ENCODE measurements around the gene APOBEC3G.
"Not testable (repeated sequence)": the region's sequence is repeated elsewhere in the genome, so short reads cannot be mapped to it uniquely, and the experiment has no call there.

The APOBEC3G gene

DNA sequence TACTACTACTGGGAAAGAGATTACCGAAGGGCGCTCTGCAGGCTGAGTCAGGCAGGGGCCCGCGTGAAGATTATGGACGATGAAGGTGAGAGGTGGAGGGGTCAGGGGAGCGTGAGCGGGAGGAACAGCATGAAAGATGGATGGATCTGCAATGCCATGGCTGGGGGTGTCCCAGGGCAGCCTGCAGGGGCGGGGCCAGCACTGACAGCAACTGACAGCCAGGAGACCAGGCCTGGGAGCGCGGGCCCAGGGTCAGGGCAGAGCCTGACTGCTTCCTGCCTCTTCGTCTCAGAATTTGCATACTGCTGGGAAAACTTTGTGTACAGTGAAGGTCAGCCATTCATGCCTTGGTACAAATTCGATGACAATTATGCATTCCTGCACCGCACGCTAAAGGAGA is 31.9 kb upstream of the APOBEC3G start:
- H4K8ac ChIP-seq (ENCODE audit: low read depth, low read length); H2BK120ac ChIP-seq (ENCODE audit: low read depth, low read length); H3K9me3 ChIP-seq (replicated peaks in 1 of 2; ENCODE audit: control insufficient read depth in 2 of 2, insufficient read depth in 1 of 2, low read depth in 1 of 2, low read length in 2 of 2); H2BK5ac ChIP-seq (ENCODE audit: low read length); H2BK15ac ChIP-seq (ENCODE audit: low read length); H3K27me3 ChIP-seq (ENCODE audit: control insufficient read depth in 3 of 3, insufficient read depth in 3 of 3, low read depth in 1 of 3, low read length in 3 of 3); H3K18ac ChIP-seq (ENCODE audit: low read length); H3K4me2 ChIP-seq (ENCODE audit: insufficient read depth, low read length, poor library complexity, severe bottlenecking); H2AFZ ChIP-seq (ENCODE audit: low read length); H4K91ac ChIP-seq (ENCODE audit: low read depth, low read length, poor library complexity); H2AK5ac ChIP-seq (ENCODE audit: low read depth, low read length); H3K4me3 ChIP-seq (ENCODE audit: low read length in 2 of 2); H3K14ac ChIP-seq (ENCODE audit: low read length); H3K27ac ChIP-seq (replicated peaks; ENCODE audit: low read length); H3K4ac ChIP-seq (ENCODE audit: low read length); H3K4me1 ChIP-seq (ENCODE audit: control insufficient read depth in 2 of 2, insufficient read depth in 1 of 2, low read depth in 1 of 2, low read length in 2 of 2); DNase-seq (ENCODE audit: low spot score); H3K36me3 ChIP-seq (replicated peaks in 1 of 2; ENCODE audit: control insufficient read depth in 2 of 2, insufficient read depth in 2 of 2, low read length in 2 of 2); H2BK12ac ChIP-seq (ENCODE audit: low read length); H3K9ac ChIP-seq (ENCODE audit: low read depth, low read length, poor library complexity); H3K79me1 ChIP-seq (ENCODE audit: low read depth, low read length): not testable (repeated sequence)
- WGBS, 2 donors (ENCODE audit: extremely low coverage in 2 of 2, insufficient read length in 2 of 2, insufficient replicate concordance in 1 of 2) = no CpG with 5 or more reads among the region's 14 CpGs
- peak overlapping the region; percentile 31 for H3K23ac ChIP-seq (ENCODE audit: low read depth, low read length, poor library complexity)

DNA sequence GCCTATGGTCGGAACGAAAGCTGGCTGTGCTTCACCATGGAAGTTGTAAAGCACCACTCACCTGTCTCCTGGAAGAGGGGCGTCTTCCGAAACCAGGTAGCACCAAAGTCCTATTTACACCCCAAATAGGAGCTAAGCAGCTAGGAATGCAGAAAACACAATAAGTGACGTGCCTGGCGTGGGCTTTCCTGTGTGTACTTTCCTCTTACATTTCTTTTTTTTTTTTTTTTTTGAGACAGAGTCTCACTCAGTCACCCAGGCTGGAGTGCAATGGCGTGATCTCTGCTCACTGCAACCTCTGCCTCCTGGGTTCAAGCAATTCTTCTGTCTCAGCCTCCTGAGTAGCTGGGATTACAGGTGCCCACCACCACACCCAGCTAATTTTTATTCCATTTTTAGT is 27.6 kb upstream of the APOBEC3G start:
- not testable (repeated sequence) for H3K27ac ChIP-seq (replicated peaks; ENCODE audit: low read length); H3K9me3 ChIP-seq (replicated peaks in 1 of 2; ENCODE audit: control insufficient read depth in 2 of 2, insufficient read depth in 1 of 2, low read depth in 1 of 2, low read length in 2 of 2); H2AK5ac ChIP-seq (ENCODE audit: low read depth, low read length); H3K23ac ChIP-seq (ENCODE audit: low read depth, low read length, poor library complexity); H2BK120ac ChIP-seq (ENCODE audit: low read depth, low read length); H3K4me2 ChIP-seq (ENCODE audit: insufficient read depth, low read length, poor library complexity, severe bottlenecking); H4K8ac ChIP-seq (ENCODE audit: low read depth, low read length); H2BK12ac ChIP-seq (ENCODE audit: low read length); H4K91ac ChIP-seq (ENCODE audit: low read depth, low read length, poor library complexity); H3K36me3 ChIP-seq (replicated peaks in 1 of 2; ENCODE audit: control insufficient read depth in 2 of 2, insufficient read depth in 2 of 2, low read length in 2 of 2); H3K27me3 ChIP-seq (ENCODE audit: control insufficient read depth in 3 of 3, insufficient read depth in 3 of 3, low read depth in 1 of 3, low read length in 3 of 3); H2BK15ac ChIP-seq (ENCODE audit: low read length); H3K4me3 ChIP-seq (ENCODE audit: low read length in 2 of 2); H3K4ac ChIP-seq (ENCODE audit: low read length); H3K79me1 ChIP-seq (ENCODE audit: low read depth, low read length); H3K9ac ChIP-seq (ENCODE audit: low read depth, low read length, poor library complexity); H3K4me1 ChIP-seq (ENCODE audit: control insufficient read depth in 2 of 2, insufficient read depth in 1 of 2, low read depth in 1 of 2, low read length in 2 of 2); H2BK5ac ChIP-seq (ENCODE audit: low read length); H3K14ac ChIP-seq (ENCODE audit: low read length); DNase-seq (ENCODE audit: low spot score); H2AFZ ChIP-seq (ENCODE audit: low read length); H3K18ac ChIP-seq (ENCODE audit: low read length)
- WGBS, 2 donors (ENCODE audit: extremely low coverage in 2 of 2, insufficient read length in 2 of 2, insufficient replicate concordance in 1 of 2) = no CpG with 5 or more reads among the region's 7 CpGs

DNA sequence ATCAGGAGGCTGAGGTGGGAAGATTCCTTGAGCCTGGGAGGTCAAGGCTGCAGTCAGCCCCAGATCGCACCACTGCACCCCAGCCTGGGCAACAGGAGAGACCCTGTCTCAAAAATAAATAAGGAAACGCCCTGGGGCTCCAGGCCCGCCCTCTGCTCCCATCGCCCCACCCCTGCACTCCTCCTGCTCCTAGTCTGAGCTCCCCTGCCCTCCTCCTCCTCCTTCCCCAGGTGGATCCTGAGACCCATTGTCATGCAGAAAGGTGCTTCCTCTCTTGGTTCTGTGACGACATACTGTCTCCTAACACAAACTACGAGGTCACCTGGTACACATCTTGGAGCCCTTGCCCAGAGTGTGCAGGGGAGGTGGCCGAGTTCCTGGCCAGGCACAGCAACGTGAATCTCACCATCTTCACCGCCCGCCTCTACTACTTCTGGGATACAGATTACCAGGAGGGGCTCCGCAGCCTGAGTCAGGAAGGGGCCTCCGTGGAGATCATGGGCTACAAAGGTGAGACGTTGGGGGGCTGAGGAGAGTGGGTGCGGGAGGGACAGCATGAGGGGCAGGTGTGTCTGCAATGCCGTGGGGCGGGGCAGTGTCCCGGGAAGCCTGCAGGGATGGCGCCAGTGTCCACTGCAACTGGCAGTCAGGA is 25.1 kb upstream of the APOBEC3G start:
- not testable (repeated sequence) for DNase-seq (ENCODE audit: low spot score); H3K9ac ChIP-seq (ENCODE audit: low read depth, low read length, poor library complexity); H3K4me2 ChIP-seq (ENCODE audit: insufficient read depth, low read length, poor library complexity, severe bottlenecking); H3K4ac ChIP-seq (ENCODE audit: low read length); H4K91ac ChIP-seq (ENCODE audit: low read depth, low read length, poor library complexity); H3K79me1 ChIP-seq (ENCODE audit: low read depth, low read length); H3K27ac ChIP-seq (replicated peaks; ENCODE audit: low read length); H3K18ac ChIP-seq (ENCODE audit: low read length); H3K36me3 ChIP-seq (replicated peaks in 1 of 2; ENCODE audit: control insufficient read depth in 2 of 2, insufficient read depth in 2 of 2, low read length in 2 of 2); H3K9me3 ChIP-seq (replicated peaks in 1 of 2; ENCODE audit: control insufficient read depth in 2 of 2, insufficient read depth in 1 of 2, low read depth in 1 of 2, low read length in 2 of 2); H4K8ac ChIP-seq (ENCODE audit: low read depth, low read length); H3K27me3 ChIP-seq (ENCODE audit: control insufficient read depth in 3 of 3, insufficient read depth in 3 of 3, low read depth in 1 of 3, low read length in 3 of 3); H3K4me1 ChIP-seq (ENCODE audit: control insufficient read depth in 2 of 2, insufficient read depth in 1 of 2, low read depth in 1 of 2, low read length in 2 of 2); H2AFZ ChIP-seq (ENCODE audit: low read length); H3K4me3 ChIP-seq (ENCODE audit: low read length in 2 of 2); H2BK120ac ChIP-seq (ENCODE audit: low read depth, low read length); H2BK12ac ChIP-seq (ENCODE audit: low read length); H2BK15ac ChIP-seq (ENCODE audit: low read length); H2BK5ac ChIP-seq (ENCODE audit: low read length); H3K23ac ChIP-seq (ENCODE audit: low read depth, low read length, poor library complexity)
- peak overlapping the region; percentile 89 for H3K14ac ChIP-seq (ENCODE audit: low read length)
- no CpG with 5 or more reads among the region's 18 CpGs for WGBS, 2 donors (ENCODE audit: extremely low coverage in 2 of 2, insufficient read length in 2 of 2, insufficient replicate concordance in 1 of 2)
- H2AK5ac ChIP-seq (ENCODE audit: low read depth, low read length) = peak overlapping the region; percentile 81

DNA sequence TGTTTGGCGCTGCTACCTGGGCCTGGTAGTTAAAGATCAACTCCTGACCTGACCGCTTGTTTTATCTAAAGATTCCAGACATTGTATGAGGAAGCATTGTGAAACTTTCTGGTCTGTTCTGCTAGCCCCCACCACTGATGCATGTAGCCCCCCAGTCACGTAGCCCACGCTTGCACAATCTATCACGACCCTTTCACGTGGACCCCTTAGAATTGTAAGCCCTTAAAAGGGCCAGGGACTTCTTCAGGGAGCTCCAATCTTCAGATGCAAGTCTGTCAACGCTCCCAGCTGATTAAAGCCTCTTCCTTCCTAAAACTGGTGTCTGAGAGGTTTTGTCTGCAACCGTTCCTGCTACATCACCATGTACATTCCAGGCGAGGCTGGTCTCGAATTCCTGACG is 21.4 kb upstream of the APOBEC3G start:
- no peak overlapping the region for H3K9ac ChIP-seq (ENCODE audit: low read depth, low read length, poor library complexity)
- H4K91ac ChIP-seq (ENCODE audit: low read depth, low read length, poor library complexity) = no peak overlapping the region
- H2AFZ ChIP-seq (ENCODE audit: low read length) = no peak overlapping the region
- no peak overlapping the region for H3K4me3 ChIP-seq (ENCODE audit: low read length in 2 of 2)
- H2BK120ac ChIP-seq (ENCODE audit: low read depth, low read length) = no peak overlapping the region
- no peak overlapping the region for H3K4ac ChIP-seq (ENCODE audit: low read length)
- H3K36me3 ChIP-seq (replicated peaks in 1 of 2; ENCODE audit: control insufficient read depth in 2 of 2, insufficient read depth in 2 of 2, low read length in 2 of 2) = no peaks in the 10 kb centered on the region
- no peak overlapping the region for H3K4me2 ChIP-seq (ENCODE audit: insufficient read depth, low read length, poor library complexity, severe bottlenecking)
- no CpG with 5 or more reads among the region's 11 CpGs for WGBS, 2 donors (ENCODE audit: extremely low coverage in 2 of 2, insufficient read length in 2 of 2, insufficient replicate concordance in 1 of 2)
- no peak overlapping the region for H3K27ac ChIP-seq (replicated peaks; ENCODE audit: low read length)
- no peak overlapping the region for H2BK15ac ChIP-seq (ENCODE audit: low read length)
- H2AK5ac ChIP-seq (ENCODE audit: low read depth, low read length) = no peak overlapping the region
- H3K79me1 ChIP-seq (ENCODE audit: low read depth, low read length) = peaks cover 2% of the 10 kb centered on the region
- H4K8ac ChIP-seq (ENCODE audit: low read depth, low read length) = no peak overlapping the region
- no peak overlapping the region for H3K14ac ChIP-seq (ENCODE audit: low read length)
- H2BK12ac ChIP-seq (ENCODE audit: low read length) = no peak overlapping the region
- H3K9me3 ChIP-seq (replicated peaks in 1 of 2; ENCODE audit: control insufficient read depth in 2 of 2, insufficient read depth in 1 of 2, low read depth in 1 of 2, low read length in 2 of 2) = peaks cover 3% of the 10 kb centered on the region in 2 donors
- peaks cover 0 to 20% (median 0%) of the 10 kb centered on the region in 3 experiments for H3K27me3 ChIP-seq (ENCODE audit: control insufficient read depth in 3 of 3, insufficient read depth in 3 of 3, low read depth in 1 of 3, low read length in 3 of 3)
- H3K18ac ChIP-seq (ENCODE audit: low read length) = no peak overlapping the region
- H3K4me1 ChIP-seq (ENCODE audit: control insufficient read depth in 2 of 2, insufficient read depth in 1 of 2, low read depth in 1 of 2, low read length in 2 of 2) = no peaks in the 10 kb centered on the region
- no peak for DNase-seq (ENCODE audit: low spot score)
- H2BK5ac ChIP-seq (ENCODE audit: low read length) = no peak overlapping the region
- no peak overlapping the region for H3K23ac ChIP-seq (ENCODE audit: low read depth, low read length, poor library complexity)
